Stimulated activated effector memory CD8-positive, alpha-beta T cell treated with anti-CD3 and anti-CD28 coated beads, Interleukin-12 subunit alpha, Interleukin-12 subunit beta, amount 100 ng/mL, for 72 hours (primary cell): Measurements from ENCODE around the gene DUS4L.

ENCODE experiments used
- ATAC-seq: fragments of 150-1000 bp; cut with Tn5 transposase; 2 replicates; pipeline ENCODE4 v1.10.0; 2021
- DNase-seq, 2 donors: peaks; one replicate each; pipeline ENCODE4 v3.0.0; 2021 to 2022; ENCODE audit warnings: low spot score in 2 of 2
- H3K27ac Mint-ChIP-seq: one replicate; pipeline ENCODE4 v1.8.0; 2022; ENCODE audit warnings: mild to moderate bottlenecking, mixed read lengths
- H3K36me3 Mint-ChIP-seq: one replicate; pipeline ENCODE4 v1.8.0; 2022; ENCODE audit warnings: mild to moderate bottlenecking, mixed read lengths
- H3K4me1 Mint-ChIP-seq: one replicate; pipeline ENCODE4 v1.8.0; 2022; ENCODE audit warnings: mixed read lengths
- H3K4me3 Mint-ChIP-seq: one replicate; pipeline ENCODE4 v1.8.0; 2022; ENCODE audit warnings: mild to moderate bottlenecking, mixed read lengths
- H3K9me3 Mint-ChIP-seq: one replicate; pipeline ENCODE4 v1.8.0; 2022; ENCODE audit warnings: mixed read lengths

The DUS4L gene

DNA sequence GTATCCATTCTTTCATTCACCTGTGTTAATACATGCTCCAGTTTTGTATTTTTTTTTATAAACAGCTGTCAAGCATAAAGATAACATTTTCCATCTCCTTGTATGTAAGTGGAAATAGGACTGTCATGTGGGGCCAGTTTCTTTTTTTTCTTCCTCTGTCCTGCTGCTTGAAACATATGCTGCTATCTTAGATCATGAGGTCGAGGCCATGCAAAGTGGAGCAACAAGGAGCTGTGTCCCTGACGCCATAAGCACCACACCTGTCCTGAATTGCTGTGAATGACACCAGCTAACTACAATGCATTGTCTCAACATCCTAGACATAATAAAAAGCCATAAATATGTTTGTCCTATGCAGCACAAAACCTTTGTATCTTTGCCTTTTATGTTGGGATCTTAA, 59.1 kb downstream of the DUS4L start:
- no peak for DNase-seq
- H3K9me3 Mint-ChIP-seq = no peaks in the 10 kb centered on the region
- H3K4me3 Mint-ChIP-seq = no peak overlapping the region
- no peaks in the 10 kb centered on the region for H3K4me1 Mint-ChIP-seq
- no peak for ATAC-seq
- H3K27ac Mint-ChIP-seq = no peak overlapping the region
- no peaks in the 10 kb centered on the region for H3K36me3 Mint-ChIP-seq

GRCh38 chr7:107627002-107627401, 63.2 kb downstream of the DUS4L start:
- Mint-ChIP-seq H3K36me3 (no peaks in the 10 kb centered on the region), H3K4me1 (no peaks in the 10 kb centered on the region), H3K4me3 (no peak overlapping the region), H3K27ac (no peak overlapping the region), H3K9me3 (no peaks in the 10 kb centered on the region)
- DNase-seq = no peak
- no peak for ATAC-seq
